AG20443 (cell line): ENCODE results near the gene TEX36.
"Not testable (repeated sequence)": the region's sequence is repeated elsewhere in the genome, so short reads cannot be mapped to it uniquely, and the experiment has no call there.

ENCODE experiments used
- DNase-seq: peaks from one replicate; pipeline ENCODE4 v3.0.0; 2012; ENCODE audit warnings: low spot score, mixed read lengths

Gene TEX36

DNA sequence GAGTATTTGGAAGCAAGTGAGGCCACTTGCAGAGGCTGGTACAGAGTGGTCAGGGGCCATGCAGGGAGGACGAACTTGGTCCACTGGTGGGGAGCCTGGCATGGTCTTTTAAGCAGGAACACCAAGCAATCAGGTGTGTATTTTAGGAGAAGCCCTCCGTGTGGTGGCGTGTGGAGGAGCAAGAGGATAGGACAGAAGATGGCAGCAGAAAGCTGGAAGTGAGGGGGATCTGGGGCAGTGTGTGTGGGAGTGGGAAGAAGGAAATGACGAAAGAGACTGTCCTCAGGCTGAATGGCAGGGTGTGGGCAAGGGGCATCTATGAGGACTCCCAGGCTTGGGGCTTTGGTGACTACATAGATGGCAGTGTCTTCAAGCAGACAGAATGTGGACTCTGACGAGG, 51.2 kb downstream of the TEX36 start:
- no peak for DNase-seq

DNA sequence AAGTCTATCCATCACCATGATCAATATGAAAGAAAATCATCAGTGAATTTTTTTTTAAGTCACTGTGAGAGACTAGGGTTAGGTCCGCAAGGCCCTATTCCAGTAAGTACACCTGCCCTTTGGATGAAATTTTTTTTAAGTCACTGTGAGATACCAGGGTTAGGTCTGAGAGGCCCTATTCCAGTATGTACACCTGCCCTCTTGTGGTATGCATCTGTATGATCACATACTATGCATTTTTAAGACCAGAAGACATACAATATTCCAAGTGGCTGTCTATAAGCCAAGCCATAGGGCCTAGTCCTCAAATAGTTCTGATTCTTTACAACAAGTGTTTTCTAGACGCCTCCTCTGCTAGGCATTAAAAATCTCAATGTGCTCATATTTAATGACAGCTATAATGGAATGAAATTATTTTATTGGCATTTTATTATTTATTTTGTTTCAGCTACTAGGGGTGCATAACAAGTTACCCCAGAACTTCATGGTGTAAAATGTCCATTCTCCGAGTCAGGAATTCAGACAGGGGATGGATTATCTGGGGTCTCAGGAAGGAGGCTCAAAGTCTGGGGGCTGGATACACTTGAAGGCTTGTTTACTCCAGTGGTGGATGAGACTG, 53.1 kb downstream of the TEX36 start:
- no peak for DNase-seq

DNA sequence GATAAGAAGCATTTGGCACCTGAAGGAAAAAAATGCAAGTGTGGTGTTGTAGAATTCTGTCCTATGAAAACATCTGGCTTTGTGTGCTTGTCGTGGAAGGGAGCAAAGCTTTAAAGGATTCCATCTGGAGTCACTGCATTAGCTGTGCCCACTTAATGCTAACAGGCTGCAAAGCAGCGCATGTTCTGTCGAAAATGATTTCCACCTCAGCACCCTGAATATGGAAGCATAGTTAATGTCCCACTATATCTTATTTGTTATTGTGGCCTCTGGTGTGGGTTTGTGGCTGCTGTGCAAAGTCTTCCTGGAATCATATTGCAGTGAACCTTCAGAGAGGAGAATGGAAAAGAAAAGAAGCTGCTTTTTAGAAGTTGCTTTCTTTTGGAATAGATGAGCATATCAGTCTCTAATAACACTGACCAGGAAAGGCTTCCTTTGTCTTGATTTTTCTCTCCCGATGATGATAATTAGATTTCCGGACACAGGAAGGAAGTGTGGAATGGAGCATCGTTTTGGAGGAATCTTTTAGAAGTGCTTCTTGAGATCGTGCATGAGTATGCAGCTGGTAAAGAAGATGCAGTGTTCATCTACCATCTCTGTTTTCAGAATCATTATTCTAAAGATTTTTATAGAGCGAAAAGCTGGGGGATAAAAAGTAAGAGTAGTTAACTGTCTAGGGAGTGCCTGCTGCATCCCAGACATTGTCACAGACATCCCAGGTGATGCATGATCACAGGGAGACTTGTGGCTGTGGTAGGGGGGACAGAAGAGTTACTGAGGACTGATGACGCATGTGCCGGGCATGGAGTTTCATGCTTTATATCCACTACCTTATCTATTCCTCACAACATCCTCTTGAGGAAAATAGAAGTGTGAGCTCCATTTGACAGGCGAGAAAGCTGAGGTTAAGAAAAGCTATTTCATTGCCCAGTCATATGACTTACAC, 54.6 kb downstream of the TEX36 start:
- DNase-seq, result no peak

DNA sequence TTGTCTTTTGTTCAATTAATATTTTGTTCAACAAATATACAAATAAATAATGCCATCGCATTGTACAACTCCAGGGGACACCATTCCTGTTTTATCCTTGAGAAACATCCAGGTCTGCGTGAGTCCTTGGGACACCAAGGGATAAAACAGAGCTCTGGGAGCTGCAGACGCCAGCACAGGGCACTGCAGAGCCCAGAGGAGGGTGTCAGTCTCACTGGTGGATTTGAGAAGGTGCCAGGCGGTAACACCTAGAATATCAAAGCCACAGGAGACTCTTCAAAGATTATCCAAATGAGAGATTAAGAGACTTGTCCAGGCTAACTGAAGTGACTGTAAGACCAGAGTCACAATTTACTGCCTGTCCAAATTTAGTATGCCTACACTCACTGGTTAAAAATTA, 55.3 kb downstream of the TEX36 start:
- DNase-seq, result no peak

DNA sequence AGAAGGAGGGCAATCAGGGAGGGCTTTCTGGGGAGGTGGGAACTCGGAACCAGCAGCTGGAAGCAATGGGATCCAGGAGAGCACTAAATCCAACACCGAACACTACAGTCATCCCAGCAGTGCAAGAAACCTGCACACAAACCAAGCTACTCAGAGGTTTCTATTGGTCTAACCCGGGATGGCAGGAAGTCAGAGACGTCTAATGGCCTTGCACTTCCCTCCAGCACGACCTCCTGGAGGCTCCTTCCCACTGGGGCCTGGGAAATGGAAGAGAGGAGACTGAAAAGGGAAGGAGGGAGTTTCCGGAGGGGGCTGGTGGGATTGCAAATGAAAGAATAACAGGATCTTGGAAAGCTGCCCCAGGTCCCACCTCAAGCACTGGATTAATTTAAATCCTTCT, 56.3 kb downstream of the TEX36 start:
- no peak for DNase-seq

DNA sequence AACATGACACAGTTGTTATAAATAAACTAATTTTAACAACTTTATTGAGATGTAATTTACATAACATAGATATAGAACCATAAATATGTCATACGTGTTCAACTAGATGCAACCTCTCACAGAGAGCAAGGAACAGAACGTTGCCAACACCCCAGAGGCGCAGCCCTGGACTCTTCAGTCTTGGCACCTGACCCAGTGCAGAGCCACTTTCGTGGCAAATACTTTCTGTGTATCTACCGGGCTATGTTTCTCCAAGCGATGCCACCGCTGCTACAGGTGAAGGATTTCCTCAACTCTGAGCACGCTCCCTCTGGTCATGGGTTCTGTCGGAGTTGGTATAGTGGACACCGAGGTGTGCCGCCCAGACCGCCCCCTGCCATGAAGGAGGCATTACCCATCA, 57.4 kb downstream of the TEX36 start:
- no peak for DNase-seq

DNA sequence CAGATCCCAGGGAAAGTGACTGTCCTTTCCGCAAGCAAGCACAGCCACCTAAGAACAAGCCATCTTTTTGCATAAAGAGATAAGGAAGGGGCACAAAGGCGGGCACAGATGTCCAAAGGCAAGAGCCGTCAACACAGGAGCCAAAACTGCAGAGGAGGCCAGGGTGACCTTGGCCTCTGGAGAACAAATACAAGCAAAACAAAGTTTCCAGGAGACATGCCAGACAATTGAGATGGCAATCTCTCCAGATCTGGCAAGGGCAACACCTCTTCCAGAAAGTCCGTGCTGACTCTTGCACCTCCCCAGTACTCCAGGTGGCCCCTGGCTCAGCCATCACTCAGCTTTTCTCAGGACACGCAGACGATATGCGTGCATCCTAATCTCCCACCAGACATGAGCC, 58.2 kb downstream of the TEX36 start:
- no peak for DNase-seq

DNA sequence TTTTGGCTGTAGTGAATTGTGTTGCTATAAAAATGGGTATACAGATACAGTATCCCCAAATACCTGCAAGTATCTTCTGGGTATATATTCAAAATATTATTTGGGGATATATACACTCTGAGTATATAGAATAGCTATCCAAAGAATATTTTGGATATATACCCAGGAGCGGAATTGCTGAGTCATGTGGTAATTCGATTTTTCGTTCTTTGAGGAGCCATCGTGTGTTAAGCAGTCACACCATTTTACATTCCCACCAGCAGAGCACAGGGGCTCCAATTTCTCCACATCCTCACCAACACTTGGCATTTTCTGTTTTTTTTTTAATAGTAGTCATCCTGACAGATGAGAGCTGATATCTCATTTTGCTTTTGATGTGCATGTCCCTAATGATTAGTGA, 61.9 kb downstream of the TEX36 start:
- no peak for DNase-seq

DNA sequence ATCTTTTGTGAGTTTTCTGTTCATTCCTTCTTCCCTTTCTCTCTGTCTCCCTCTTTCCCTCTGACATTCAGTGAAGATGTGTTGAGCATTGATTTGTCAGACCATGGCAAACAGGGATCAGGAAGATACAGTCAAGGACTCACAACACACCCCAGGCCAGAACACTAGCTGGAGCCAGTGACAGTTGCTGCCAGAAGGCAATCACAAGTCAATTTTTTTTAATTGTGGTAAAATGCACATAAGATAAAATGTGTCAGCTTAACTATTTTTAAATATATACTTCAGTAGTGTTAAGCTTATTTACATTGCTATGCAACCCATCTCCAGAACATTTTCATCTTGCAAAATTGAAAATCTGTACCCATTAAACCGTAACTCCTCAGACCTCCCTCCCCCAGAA, 62.6 kb downstream of the TEX36 start:
- no peak for DNase-seq

DNA sequence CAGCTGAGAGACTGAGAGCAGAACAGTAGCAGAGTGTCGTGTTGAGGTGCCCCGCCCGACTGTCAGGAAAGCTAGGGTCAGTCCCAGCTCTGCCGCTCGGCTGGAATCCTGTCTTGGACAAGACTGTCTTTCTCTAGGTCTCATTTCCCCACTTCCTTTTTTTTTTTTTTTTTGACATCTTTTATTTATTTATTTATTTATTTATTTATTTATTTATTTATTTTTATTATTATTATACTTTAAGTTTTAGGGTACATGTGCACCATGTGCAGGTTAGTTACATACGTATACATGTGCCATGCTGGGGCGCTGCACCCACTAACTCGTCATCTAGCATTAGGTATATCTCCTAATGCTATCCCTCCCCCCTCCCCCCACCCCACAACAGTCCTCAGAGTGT, 69.9 kb downstream of the TEX36 start:
- not testable (repeated sequence) for DNase-seq

DNA sequence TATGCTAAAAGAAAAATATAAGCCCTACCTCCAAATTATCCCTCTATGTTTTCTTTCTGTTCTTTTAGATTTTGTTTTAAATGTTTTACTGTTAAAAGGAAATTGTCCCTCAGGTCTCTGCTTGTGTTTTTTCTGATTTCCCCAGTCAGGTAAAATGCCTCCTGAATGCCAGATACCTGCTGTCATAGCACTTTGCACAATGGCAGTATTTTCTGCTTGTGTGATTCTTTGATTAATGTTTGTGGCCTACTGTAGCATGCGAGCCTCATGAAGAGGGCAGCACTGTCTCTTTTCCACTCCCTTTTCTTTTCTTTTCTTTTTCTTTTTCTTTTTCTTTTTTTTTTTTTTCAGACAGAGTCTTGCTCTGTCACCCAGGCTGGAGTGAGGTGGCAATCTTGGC, 71.2 kb downstream of the TEX36 start:
- DNase-seq, result no peak

DNA sequence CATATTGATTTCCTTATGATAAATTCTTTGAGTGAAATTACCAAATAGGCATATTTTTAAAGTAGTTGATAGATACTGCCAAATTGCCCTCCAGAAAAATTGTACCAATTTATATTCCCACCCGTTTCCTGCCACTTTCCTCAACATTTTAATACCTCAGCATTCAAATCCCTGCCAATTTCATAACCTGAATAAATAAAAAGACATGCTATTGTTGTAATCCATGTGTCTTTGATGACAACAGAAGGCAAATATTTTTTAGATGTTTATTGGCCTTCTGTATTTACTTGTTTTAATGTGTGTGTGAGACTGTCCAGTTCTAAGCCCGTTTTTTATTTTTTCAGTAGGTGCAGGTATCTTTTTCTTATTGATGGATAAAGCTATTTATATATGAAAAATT, 71.7 kb downstream of the TEX36 start:
- no peak for DNase-seq

DNA sequence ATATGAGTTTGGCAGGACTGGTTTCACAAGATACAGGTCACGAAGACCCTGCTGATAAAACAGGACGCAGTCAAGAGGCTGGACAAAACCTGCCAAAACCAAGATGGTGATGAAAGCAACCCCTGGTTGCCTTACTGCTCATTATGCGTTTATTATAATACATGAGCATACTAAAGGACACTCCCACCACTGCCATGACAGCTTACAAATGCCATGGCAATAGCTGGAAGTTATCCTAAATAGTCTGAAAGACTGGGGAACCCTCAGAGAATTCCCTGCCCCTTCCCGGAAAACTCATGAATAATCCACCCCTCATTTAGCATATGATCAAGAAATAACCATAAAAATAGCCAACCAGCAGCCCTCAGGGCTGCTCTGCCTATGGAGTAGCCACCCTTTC, 73.1 kb downstream of the TEX36 start:
- no peak for DNase-seq

DNA sequence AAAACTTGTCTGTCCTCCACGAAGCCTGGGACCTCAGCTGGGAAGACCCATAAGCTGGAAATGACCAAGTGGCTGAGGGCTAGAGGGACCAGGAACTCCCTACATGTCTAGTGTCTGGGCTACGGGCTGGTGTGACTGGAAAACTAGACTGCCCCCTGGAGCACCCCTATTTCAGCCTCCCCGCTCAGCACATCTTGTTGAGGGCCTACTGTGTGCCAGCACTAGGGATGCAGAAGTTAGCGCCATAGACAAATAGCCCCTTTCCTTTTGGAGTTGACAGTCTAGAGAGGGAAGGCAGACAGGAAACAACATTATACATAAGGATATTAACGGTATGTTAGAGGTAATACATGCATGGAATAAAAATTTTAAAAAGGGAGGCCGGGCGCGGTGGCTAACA, 74.5 kb downstream of the TEX36 start:
- no peak for DNase-seq

DNA sequence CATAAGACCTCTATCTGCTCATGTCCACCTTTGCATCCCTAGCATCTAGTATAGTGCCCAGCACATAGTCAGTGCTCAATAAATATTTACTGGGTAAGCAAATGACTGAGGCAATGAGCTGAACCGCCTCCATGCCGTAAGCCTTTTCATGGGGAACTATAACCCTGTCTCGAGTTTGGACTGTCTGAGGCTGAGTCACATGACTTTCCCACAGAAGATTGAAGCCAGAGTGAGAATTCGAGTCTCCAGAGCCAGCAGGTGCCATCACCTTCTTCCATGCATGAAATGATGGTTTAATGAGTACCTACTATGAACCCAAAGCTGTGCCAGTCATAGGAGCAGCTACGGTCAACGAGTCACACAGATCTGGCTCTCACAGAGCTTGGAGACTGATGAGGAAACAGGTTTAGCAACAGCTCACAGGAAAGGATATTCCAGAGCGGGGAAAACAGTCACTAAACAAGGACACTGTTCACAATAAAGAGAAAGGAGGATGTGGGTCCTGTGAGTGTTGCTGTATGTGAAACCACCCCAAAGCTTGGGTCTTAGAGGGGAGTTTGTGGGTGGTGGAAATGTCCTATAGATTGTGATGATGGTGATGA, 75.2 kb downstream of the TEX36 start:
- no peak for DNase-seq

DNA sequence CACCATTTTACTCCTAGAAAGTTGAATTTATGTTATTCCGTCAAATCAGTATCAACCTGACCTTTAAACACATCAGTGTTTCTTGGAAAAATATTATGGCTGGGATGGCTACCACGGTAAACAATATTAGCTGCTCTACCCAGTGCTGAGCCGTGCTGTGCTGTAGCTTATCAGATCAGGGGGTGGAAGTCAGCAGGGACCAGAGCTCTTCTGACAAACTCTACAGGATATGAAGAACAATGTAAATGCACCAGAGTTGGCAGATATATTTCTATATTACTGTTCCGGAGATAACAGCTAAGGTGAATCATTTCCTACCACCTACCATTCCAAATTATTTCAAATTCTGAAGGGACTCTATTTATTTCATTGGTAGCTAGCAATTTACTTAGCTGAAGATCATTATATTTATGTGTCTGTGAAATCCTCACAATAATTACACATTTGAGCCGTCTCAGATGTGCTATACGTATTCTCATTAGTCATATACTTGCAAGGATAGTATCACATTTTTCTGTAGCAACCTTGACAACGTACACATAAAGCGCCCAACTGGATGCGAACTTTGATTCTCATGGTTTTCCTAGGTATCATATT, 76.5 kb downstream of the TEX36 start:
- DNase-seq, result no peak
